Smooth muscle cell (in vitro differentiated cells): Measurements from ENCODE around the gene GPC6. TPM values are rescaled to one million over a fixed set of nuclear protein-coding genes. Genes with fewer than 3 reads are reported as not detected.

ENCODE experiments used
- DNase-seq: peaks from one replicate; lab custom pipeline; 2025; ENCODE audit not compliant: unreplicated experiment; lab: John Stamatoyannopoulos, UW
- H2AFZ ChIP-seq: fragments of 200-600 bp; sonication (generic); 2 replicates; pipeline ENCODE4 v1.6.0; 2016; ENCODE audit warnings: antibody characterized with exemption, low read depth, mild to moderate bottlenecking
- H3F3A ChIP-seq: fragments of 200-600 bp; sonication (generic); 2 replicates; pipeline ENCODE4 v1.6.0; 2017; ENCODE audit warnings: antibody characterized with exemption, low read depth
- H3K27ac ChIP-seq: fragments of 200-600 bp; sonication (generic); 2 replicates; pipeline ENCODE4 v1.5.1; 2016; ENCODE audit warnings: low read depth, mild to moderate bottlenecking
- H3K27me3 ChIP-seq: fragments of 200-600 bp; sonication (generic); 2 replicates; pipeline ENCODE4 v1.6.1; 2016; ENCODE audit warnings: low read depth, mild to moderate bottlenecking
- H3K36me3 ChIP-seq: fragments of 200-600 bp; sonication (generic); 2 replicates; pipeline ENCODE4 v1.5.1; 2016; ENCODE audit warnings: low read depth
- H3K4me1 ChIP-seq: fragments of 200-600 bp; sonication (generic); 2 replicates; pipeline ENCODE4 v1.5.1; 2016; ENCODE audit warnings: low read depth
- H3K4me2 ChIP-seq: fragments of 200-600 bp; sonication (generic); 2 replicates; pipeline ENCODE4 v1.6.0; 2016; ENCODE audit warnings: mild to moderate bottlenecking
- H3K4me3 ChIP-seq: fragments of 200-600 bp; sonication (generic); 2 replicates; pipeline ENCODE4 v1.5.1; 2016; ENCODE audit warnings: mild to moderate bottlenecking
- H3K79me2 ChIP-seq: fragments of 200-600 bp; sonication (generic); 2 replicates; pipeline ENCODE4 v1.6.0; 2016; ENCODE audit warnings: low read depth, mild to moderate bottlenecking
- H3K9ac ChIP-seq: fragments of 200-600 bp; sonication (generic); 2 replicates; pipeline ENCODE4 v1.6.0; 2016; ENCODE audit warnings: low read depth
- H3K9me3 ChIP-seq: fragments of 200-600 bp; sonication (generic); replicated peaks from 2 replicates; pipeline ENCODE4 v1.5.1; 2016; ENCODE audit warnings: low read depth
- H4K20me1 ChIP-seq: fragments of 200-600 bp; sonication (generic); 2 replicates; pipeline ENCODE4 v1.6.0; 2016; ENCODE audit warnings: low read depth
- WGBS: methylation state at CpG from one replicate; pipeline ENCODE4 v1.1.7; 2016; ENCODE audit warnings: low lambda C conversion rate; 5-methylcytosine and 5-hydroxymethylcytosine counted together
- polyA plus RNA-seq: library from polyadenylated mRNA; unstranded; fragments of >200 nt; fragmentation: Nextera tagmentation; extraction: Ambion mirVana; gene quantifications from 2 replicates; pipeline ENCODE4 v1.2.1, GENCODE V29; 2016
- total RNA-seq: library from RNA; depleted of rRNA; stranded (reverse); fragments of >200 nt; gene quantifications from 2 replicates; pipeline ENCODE4 v1.2.3, GENCODE V29; 2014
- TF ChIP-seq, protein P1 (sequence below): fragments of 200-600 bp; sonication (generic); IDR thresholded peaks from 2 replicates; pipeline ENCODE4 v1.5.1; 2017; ENCODE audit warnings: borderline replicate concordance, mild to moderate bottlenecking, antibody characterized with exemption; ENCODE audit not compliant: insufficient read depth, poor library complexity, severe bottlenecking

The GPC6 gene
- total and polyA plus RNA-seq, 2 experiments from 2014 or later: 19.7 to 68.5 TPM

DNA sequence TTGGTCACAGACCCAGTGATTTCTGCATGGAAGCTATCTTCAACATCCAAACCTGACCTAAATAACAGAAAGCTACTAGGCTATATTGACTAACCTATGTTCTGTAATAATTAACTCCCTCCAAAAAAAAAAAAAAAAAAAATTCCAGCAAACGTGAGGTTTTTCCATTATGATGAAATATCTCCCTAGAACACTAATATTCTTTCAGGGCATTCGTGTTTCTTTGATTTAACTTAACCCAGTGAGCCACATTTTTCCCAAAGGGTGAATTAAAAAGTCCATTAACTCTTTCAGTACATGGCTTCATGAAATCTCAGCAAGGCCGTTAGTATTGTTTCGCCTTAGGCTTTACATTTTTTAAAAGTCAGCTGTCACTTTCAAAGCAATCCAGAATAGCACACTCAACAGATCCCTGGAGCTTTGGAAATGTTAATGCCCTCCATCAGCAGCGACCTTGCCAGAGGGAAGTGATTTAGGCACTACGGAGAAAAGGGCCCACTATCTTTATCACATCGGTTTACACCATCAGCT is 1077.1 kb downstream of the GPC6 start:
- no peak overlapping the region for H3K9ac ChIP-seq
- no peaks in the 10 kb centered on the region for H3K27me3 ChIP-seq
- peaks cover 6% of the 10 kb centered on the region for H3K4me1 ChIP-seq
- H3K4me2 ChIP-seq: peak overlapping the region; percentile 27
- no peak overlapping the region for H2AFZ ChIP-seq
- no peak overlapping the region for H3K4me3 ChIP-seq
- DNase-seq: no peak
- no peaks in the 10 kb centered on the region for H4K20me1 ChIP-seq
- H3K9me3 ChIP-seq: no peaks in the 10 kb centered on the region
- TF ChIP-seq, protein P1, sequence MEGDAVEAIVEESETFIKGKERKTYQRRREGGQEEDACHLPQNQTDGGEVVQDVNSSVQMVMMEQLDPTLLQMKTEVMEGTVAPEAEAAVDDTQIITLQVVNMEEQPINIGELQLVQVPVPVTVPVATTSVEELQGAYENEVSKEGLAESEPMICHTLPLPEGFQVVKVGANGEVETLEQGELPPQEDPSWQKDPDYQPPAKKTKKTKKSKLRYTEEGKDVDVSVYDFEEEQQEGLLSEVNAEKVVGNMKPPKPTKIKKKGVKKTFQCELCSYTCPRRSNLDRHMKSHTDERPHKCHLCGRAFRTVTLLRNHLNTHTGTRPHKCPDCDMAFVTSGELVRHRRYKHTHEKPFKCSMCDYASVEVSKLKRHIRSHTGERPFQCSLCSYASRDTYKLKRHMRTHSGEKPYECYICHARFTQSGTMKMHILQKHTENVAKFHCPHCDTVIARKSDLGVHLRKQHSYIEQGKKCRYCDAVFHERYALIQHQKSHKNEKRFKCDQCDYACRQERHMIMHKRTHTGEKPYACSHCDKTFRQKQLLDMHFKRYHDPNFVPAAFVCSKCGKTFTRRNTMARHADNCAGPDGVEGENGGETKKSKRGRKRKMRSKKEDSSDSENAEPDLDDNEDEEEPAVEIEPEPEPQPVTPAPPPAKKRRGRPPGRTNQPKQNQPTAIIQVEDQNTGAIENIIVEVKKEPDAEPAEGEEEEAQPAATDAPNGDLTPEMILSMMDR: no peak
- peak overlapping the region; percentile 7 for H3K27ac ChIP-seq
- no peaks in the 10 kb centered on the region for H3K79me2 ChIP-seq
- no peaks in the 10 kb centered on the region for H3K36me3 ChIP-seq
- 10% methylated on average over 7 of the region's 7 CpGs for WGBS
- no peaks in the 10 kb centered on the region for H3F3A ChIP-seq

DNA sequence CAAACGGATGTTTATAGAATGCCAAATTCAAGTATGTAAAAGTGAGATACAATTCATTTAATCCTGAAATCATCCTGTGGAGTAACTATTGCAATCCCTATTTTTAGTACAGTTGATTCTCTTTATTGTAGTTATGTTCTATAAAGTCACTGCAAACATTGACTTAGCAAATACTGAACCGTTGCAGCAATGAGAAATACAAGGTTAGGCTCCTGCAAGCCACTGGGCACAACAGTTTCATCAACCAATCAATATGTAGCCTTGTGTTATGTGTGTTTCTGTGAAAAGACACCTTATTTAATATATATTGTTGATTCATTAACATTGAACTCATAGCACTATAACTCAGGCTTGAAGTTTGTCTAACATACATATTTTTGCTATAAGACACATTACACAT is 1078.4 kb downstream of the GPC6 start:
- H4K20me1 ChIP-seq: no peaks in the 10 kb centered on the region
- H3K9ac ChIP-seq: no peak overlapping the region
- H3K27ac ChIP-seq: peak overlapping the region; percentile 50
- no peaks in the 10 kb centered on the region for H3K27me3 ChIP-seq
- H3K79me2 ChIP-seq: no peaks in the 10 kb centered on the region
- 77% methylated on average over 2 of the region's 2 CpGs for WGBS
- peaks cover 7% of the 10 kb centered on the region for H3K4me1 ChIP-seq
- peak overlapping the region; percentile 48 for H3K4me2 ChIP-seq
- DNase-seq: no peak
- no peak overlapping the region for H3K4me3 ChIP-seq
- TF ChIP-seq, protein P1: no peak
- no peak overlapping the region for H2AFZ ChIP-seq
- H3K9me3 ChIP-seq: no peaks in the 10 kb centered on the region
- no peaks in the 10 kb centered on the region for H3F3A ChIP-seq
- H3K36me3 ChIP-seq: no peaks in the 10 kb centered on the region

DNA sequence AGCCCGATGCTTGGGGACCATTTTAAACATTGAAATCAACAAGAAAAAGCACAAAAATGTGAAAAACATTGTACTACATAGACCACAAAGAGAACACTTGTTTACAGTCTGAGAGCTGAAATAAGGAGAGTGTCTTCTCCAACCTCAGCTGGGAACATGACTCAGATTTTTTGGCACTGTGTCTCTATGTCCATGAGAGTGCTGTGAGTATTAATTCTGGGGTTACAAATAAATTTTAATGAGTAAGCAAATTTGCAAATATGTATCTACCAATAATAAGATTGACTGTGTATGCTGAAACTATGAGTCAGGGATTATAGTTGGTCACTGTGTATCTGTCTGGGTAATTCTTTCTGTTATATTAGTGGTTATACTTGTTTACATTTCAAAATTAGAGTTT is 1078.9 kb downstream of the GPC6 start:
- Histone ChIP-seq H3K27ac (peak overlapping the region; percentile 50), H3K9me3 (no peaks in the 10 kb centered on the region), H2AFZ (no peak overlapping the region), H3K4me1 (peaks cover 6% of the 10 kb centered on the region), H3K27me3 (no peaks in the 10 kb centered on the region), H3K79me2 (no peaks in the 10 kb centered on the region), H3F3A (no peaks in the 10 kb centered on the region), H3K4me3 (no peak overlapping the region), H3K4me2 (peak overlapping the region; percentile 48), H3K9ac (no peak overlapping the region), H3K36me3 (no peaks in the 10 kb centered on the region), H4K20me1 (no peaks in the 10 kb centered on the region)
- no peak for DNase-seq
- WGBS: 18% methylated on average over 1 of the region's 1 CpG
- TF ChIP-seq, protein P1: no peak

DNA sequence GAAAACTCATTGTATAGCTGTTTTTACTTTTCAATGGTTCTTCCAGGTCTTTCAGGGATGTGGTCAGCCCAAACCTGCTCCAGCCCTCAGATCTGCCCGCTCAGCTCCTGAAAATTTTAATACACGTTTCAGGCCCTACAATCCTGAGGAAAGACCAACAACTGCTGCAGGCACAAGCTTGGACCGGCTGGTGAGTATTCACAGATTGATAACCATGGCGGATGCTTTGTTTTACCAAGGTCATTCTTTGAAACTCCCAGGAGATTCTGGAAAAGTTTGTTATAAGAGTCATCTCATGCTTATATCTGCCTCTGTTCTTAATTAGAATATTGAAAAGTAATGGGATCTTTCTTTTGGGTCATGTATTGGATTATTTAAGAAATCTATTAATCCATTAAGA is 1079.3 kb downstream of the GPC6 start:
- DNase-seq: no peak
- WGBS: 87% methylated on average over 4 of the region's 4 CpGs

More for the DNA sequence above, 1079.3 kb downstream of the GPC6 start:
- no peaks in the 10 kb centered on the region for H3F3A ChIP-seq
- H3K79me2 ChIP-seq: no peaks in the 10 kb centered on the region
- peak overlapping the region; percentile 36 for H3K4me2 ChIP-seq
- H3K4me3 ChIP-seq: no peak overlapping the region
- peak overlapping the region; percentile 50 for H3K27ac ChIP-seq
- no peaks in the 10 kb centered on the region for H4K20me1 ChIP-seq
- peaks cover 3% of the 10 kb centered on the region for H3K4me1 ChIP-seq
- H3K9me3 ChIP-seq: no peaks in the 10 kb centered on the region
- H2AFZ ChIP-seq: no peak overlapping the region
- TF ChIP-seq, protein P1: no peak
- H3K27me3 ChIP-seq: no peaks in the 10 kb centered on the region
- H3K36me3 ChIP-seq: no peaks in the 10 kb centered on the region
- no peak overlapping the region for H3K9ac ChIP-seq
